RPMI7951 (cell line): Measurements from ENCODE around the gene DNAH9. TPM values are rescaled to one million over a fixed set of nuclear protein-coding genes. Genes with fewer than 3 reads are reported as not detected.
"Not testable (repeated sequence)": the region's sequence is repeated elsewhere in the genome, so short reads cannot be mapped to it uniquely, and the experiment has no call there.

Experiments used
- DNase-seq: peaks from one replicate; pipeline ENCODE4 v3.0.0-alpha.2; 2012; ENCODE audit warnings: low read depth
- total RNA-seq: library from RNA; depleted of rRNA; stranded (reverse); fragments of >200 nt; shearing (Covaris generic); gene quantifications from 2 replicates; pipeline ENCODE4 v1.2.3, GENCODE V29; 2014

DNAH9 gene
- total RNA-seq, 1 experiment from 2014 or later, result under 0.01 TPM

DNA sequence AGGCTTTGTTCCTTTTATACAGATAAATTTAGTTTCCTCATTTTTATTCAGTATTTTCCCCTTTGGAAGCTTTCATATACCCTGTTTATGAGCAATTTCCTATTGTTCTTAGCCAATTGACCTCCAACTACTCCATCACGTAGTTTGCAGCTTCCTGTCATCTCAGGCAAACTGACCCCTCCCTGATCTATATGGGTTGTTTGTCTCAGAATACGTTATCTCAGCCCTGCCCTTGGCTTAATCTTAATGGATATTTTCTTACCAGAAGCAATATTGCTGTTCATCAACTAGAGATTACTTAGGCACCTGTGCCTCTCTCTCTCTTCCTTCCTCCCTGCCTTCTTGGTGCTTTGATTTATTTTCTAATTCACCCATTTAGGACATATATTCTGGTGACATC lies 317.8 kb downstream of the DNAH9 start:
- DNase-seq, result no peak

DNA sequence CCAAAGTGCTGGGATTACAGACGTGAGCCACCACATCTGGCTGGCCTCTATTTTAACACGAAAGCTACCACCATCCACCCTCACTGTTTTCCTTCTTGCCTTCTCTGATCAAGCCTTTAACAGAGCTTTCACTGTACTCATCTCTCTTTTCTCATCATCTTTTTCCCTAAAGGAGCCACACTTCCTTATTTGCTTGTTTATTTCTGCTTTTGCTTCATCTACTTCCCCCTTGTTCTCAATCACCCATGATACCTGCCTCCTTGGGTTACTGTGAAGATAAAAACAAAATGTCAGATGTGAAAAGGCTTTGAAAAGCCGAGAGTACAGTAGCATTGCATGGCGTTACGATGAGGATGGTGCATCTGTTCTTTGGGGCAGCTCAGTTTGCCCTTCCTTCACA lies 319.1 kb downstream of the DNAH9 start:
- DNase-seq, result no peak

DNA sequence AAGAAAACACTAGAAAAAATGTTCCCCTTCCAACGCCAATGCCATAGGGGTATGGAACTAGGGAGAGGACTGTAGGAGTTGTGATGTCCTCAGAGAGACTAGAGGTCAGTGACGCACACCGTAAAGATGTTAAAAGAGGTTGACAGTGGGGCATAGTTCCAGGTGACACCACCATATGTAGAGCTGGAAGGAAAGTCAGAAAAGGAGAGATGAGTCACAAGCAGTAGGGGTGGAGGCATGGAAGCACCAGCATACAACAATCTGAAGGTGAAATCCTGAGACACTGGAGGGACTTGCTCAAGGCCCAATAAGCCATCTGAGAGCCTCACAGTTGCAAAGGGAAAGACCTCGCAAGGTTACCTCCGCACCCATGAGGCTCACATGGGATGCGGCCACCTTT lies 323.0 kb downstream of the DNAH9 start:
- DNase-seq, result no peak

DNA sequence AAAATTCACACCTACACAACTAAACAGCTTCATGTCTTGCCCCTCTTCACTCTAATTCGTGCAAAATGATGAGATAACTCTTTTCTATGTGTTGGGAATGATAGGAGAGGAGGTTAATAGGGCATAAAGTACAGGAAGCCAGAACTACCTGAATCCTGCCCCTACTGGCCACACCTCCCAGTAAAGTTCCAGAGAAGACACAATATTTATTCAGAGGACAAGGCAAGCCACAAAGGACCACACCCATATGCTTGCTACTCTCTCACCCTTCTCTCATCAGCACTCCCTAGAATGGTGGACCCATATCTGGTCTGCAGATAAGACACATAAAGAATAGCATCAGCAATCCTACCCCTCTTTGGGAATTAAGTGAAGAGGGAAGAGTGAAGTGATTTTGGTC lies 324.4 kb downstream of the DNAH9 start:
- no peak for DNase-seq

DNA sequence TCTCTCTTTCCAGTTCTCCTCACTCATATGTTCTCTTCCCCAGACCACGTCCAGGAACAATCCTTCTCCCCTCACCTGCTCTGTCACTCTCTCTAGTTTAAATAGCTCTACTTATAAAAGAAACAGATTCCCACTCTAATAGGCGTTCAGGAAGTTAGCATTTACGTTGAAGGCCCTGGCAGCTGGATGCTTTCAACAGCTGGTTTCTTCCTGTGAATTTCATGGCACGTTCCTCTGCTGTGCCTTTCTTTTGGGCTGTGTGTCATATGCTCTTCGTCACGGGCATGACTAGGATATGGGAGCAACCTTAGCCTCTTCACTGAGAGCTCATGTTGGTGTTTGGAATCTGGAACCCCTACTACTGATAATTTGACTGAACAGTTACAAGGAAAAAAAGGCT lies 325.8 kb downstream of the DNAH9 start:
- DNase-seq, result no peak

DNA sequence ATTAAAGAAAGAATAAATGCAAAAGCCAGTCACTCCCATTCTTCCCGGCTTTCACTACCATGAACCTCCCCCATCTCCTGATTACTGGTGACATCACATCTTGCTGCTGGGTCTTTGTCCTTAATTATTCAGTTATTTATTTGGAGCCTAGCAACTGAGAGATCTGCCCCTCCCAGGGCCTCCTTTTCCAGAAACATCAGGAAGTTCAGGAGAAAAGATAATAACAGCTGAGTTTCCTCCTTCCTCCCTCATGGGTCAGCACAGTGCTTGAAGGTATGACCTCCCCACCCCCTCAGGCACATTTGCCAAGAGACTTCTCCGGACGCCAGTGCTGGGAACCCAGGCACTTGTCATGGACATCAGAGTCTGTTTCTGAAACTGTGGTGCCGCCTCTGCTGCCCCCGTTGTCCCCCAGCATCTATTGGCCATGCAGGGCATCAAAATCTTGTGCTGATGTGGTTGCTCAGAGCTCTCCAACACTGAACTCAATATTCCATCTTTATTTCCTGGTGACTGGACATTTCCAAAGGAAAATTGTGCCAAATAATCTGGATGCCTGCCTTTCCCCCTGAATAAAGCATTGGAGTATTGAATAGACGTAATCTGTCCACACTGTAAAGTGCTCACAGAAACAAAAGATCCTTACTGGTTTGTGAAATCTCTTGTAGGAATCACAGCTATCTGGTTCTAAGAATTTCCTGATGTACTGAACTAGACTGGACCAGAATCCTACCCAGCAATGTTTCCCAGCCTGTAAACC lies 327.2 kb downstream of the DNAH9 start:
- DNase-seq, result no peak

DNA sequence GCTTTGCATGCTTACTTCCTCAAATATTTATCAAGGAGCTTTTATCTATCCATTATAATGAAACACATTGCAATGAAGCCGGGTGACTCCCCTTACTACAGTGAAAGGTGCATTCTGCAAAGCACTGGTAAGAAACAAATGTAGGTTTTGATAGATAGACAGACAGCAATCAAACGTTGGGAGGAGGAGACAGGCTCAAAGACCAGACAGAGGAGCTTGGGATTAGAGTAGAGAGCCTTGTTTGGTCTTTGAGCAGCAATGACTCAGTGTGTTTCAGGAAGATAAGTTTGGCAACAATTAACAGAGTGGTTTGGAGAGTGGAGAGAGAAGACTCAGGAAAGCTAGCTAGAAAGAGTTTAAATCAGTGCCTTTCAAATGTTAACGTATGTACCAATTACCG lies 330.2 kb downstream of the DNAH9 start:
- DNase-seq, result no peak

DNA sequence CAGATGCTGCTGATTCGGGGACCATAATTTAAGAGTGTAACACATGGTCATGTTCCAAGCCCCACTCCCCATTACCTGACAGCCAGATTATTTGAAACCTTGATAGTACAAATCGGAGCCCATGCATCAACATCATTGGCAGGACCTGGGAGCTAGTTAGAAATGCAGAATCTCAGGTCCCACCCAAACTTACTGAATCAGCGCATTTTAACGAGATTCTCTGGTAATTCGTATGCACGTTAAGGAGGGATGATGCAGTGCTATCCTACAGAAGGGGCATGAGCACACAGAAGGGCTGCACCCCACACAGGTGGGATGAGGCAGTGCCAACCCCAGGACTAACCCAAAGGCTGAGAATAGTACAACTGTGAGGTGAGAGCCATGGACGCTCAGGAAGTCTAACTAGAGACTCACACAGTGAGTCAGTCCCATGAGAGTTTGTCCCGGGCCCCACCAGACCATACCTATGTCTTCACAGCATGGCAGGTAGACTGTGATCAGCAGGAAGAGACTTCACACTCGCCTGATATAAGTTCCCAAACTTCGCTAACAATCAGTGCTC lies 334.1 kb downstream of the DNAH9 start:
- DNase-seq, result no peak

DNA sequence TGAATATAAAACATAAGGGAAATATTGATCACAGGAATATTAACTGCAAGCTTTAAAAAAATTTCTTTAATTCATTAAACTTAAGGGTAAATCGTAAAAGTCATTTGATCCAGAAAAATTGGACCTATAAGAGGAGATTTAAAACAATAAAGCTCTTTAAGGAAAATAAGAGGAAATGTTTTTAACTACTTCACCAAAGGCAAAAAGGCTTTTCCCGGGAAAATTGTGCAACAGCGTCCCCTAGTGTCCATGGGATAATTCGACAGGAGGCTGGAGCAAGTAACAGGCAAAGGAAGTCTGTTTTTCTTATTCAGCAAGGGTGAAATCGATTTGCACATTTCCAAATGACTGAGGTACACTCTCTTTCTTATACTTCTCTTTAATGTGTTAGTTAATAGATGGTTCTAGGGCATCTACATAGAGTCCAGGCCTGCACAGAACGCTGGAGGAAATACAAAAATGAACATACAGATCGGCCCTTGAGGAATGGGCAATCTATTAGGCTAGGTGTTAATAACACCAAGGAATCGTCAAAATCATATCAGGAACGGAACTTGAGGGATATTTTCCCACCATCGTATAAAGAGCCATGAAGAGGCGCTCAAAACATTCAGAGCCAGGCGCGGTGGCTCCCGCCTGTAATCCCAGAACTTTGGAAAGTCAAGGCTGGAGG lies 337.6 kb downstream of the DNAH9 start:
- DNase-seq, result peak; percentile 1

DNA sequence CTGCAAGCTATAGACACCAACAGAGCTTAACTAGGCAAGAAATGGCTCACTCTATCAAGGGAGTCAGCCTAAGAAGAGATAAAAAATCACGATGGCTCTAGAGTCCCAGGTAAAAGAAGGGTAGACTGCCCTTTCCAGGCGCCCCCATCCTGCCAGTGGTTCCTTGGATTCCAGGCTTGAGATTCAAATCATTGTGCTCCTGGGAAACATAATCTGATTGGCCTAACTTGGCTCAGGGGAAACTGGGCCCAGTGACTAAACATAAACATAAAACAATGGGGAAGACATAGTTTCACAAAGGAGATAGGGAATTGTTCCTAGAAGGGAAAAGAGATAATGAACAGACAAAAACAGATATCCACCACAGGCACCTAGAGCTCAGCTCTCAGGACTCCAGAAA lies 342.6 kb downstream of the DNAH9 start:
- DNase-seq, result no peak

DNA sequence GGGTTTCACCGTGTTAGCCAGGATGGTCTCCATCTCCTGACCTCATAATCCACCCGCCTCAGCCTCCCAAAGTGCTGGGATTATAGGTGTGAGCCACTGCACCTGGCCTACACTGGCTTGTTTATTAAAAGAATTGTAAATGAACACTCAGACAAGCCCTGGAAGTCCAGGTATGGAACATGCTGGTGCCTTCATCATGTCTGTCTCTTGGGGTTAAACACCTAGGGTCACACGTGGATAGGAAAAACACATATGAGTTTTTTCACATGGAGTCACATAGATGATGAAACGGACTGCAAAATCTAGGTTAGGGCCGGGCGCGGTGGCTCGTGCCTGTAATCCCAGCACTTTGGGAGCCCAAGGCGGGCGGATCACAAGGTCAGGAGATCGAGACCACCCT lies 344.8 kb downstream of the DNAH9 start:
- not testable (repeated sequence) for DNase-seq

DNA sequence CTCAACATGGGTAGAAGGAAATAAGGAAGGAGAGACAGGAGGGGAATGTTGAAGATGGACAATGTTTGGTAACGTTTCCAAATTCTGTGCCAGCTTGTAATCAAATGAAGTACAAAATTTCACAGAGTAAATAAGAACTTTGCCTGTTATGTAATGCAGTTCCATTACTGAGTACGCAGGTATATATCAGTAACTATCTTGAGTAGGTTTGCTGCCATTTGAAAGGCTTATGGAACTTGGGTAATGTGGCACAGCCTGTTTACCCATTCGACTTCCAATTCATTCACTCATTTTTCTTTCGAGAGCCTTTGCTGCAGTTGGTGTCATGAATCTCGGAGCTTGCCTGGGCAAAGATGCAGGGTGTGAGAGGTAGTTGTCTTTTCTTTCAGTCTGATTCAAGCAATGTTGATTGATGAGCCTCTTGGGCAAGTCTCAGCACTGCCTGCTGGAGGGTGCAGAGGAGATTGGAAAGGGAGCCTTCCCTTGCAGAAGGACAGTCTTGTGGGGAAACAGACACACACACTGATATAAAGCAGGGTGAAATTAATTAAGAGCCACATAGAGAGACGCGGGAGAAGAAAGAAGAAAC lies 345.6 kb downstream of the DNAH9 start:
- no peak for DNase-seq

DNA sequence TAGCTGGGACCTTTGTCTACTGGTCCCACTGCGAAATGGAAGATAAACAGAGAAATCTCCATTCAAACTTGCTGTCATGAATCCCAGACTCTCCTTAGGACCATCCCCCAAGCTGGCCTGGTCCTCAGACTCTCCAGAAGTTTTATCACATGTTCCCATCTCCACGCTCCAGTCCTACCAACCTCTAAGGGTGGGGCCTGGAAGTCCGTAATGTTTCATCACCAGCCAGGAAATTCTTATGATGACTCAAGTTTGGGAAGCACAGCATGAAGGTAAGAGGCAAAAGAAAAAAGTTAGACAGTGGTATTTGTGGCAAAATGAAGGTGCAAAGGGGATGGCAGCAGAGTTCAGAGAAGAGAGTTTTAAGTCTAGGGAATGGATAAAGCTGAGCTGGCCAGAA lies 346.3 kb downstream of the DNAH9 start:
- DNase-seq, result no peak

DNA sequence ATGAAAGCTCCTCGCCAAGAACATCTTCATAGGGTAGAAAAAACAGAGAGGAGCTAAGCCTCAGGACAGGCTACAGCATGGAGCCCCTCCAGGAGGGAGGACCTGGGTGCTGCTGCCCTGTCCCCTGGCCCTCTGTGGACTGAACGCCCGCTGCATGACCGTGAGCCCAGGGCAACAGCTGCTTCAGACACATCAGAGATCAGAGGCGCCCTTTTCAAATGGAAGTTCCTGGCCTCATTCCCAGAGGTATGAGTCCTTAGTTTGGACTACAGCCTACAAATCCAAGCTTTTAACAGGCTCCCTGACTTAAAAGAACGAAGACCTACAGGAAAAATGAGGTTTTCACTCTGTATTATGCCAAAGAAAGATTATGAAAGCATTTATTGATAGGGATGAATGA lies 350.5 kb downstream of the DNAH9 start:
- peak; percentile 55 for DNase-seq

DNA sequence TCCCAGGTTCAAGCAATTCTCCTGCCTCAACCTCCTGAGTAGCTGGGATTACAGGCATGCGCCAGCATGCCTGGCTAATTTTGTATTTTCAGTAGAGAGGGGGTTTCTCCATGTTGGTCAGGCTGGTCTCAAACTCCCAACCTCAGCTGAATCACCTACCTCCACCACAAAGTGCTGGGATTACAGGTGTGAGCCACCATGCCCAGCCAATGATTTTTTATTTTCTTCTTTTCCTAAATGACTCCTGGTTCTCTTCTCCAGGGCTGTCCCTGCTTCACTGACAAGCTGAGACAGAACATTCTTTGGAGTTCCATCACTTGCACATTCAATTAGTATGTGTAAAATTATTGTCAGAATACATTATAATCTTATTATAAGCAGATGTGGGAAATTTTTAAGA lies 351.3 kb downstream of the DNAH9 start:
- not testable (repeated sequence) for DNase-seq

DNA sequence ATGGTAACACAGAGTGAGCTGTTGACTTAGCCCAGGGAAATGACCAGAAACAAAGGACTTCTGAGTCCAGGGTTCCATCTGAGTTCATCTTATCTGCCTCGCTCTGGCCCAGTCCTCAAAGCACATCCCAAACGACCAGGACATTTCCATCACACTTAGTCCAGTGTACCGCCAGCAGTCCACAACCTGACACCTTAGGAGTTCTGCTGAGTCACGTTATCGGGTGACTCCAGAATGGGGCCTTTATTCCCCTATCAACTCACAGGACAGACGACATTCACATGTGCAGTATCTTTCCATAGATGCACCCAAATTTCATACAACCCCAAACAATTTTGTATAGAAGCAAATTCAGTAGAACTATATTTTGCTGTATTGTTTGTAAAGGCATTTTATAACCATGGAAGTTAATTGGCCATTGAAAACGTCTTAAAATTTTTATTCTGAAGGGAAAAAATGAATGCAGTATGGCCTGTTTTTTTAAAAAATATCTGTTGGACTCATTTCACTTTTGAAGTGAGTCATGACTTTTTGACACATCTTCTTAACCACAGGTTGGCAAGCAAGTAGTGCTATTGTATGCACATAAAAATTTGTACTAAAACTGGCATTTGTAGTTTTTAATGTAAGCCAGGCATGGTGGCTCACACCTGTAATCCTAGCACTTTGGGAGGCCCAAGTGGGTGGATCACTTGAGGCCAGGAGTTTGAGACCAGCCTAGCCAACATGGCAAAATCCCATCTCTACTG lies 352.7 kb downstream of the DNAH9 start:
- no peak for DNase-seq

DNA sequence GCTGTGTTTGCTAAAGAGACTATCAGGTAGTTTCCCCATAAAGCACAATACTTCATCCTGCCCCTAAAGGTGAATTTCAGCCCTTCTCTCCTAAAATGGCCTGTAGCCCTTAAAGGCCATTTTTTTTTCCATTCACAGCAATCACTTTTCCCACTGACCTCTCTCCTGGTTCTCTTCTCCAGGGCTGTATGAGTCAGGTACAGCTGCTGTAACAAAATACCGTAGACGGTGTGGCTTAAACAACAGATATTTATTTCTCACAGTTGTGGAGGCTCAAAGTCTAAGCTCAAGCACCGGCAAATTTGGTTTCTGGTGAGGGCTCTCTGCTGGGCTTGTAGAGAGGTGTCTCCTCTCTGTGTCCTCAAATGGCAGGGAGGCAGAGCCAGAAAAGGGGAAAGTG lies 354.3 kb downstream of the DNAH9 start:
- no peak for DNase-seq

DNA sequence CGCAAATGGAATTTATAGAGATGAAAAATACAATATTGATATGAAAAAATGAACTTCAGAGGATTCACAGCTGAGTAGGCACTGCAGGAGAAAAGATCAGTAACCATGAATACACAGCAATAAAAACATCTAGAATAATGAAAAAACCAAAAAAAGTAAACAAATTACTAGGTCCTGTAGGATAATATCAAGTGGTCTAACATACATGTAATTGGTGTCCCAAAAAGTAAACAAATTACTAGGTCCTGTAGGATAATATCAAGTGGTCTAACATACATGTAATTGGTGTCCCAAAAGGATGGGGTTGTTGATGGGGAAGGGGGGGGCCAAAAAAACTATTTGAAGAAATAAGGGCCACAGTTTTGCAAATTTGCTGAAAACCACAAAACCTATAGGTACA lies 355.7 kb downstream of the DNAH9 start:
- DNase-seq, result peak; percentile 1

DNA sequence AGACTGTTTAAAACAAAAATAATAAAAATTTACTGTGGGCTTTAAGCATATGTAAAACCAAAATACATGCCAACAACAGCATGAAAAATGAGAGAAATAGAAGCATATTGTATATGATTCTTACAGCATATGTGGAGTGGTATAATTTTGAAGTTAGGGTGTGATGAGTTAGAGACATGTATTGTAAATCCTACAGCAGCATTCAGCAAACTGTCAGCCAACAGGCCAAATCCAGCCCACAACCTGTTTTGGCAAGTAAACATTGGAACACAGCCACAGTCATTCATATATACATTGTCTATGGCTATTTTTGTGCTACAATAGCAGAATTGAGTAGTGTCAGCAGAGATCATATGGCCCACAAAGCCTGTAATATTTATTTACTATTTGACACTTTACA lies 356.7 kb downstream of the DNAH9 start:
- no peak for DNase-seq

DNA sequence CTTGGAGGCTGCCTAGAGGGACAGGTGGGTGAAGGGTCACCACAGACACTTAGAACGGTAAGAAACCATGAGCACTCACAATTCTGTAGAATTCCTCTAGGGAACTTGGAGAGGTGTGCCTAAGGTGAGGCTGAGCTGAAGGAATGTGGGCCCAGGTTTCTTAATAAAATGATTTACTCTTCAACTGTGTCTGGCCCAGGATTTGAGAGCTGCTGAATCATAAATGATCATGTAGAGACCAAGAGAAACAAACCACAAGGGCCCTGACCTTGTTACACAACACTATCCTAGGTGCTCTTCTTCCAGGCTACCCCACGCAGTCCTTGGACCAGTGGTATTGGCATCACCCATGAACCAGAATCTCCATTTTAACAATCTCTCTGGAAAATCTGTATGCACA lies 371.3 kb downstream of the DNAH9 start:
- no peak for DNase-seq

DNA sequence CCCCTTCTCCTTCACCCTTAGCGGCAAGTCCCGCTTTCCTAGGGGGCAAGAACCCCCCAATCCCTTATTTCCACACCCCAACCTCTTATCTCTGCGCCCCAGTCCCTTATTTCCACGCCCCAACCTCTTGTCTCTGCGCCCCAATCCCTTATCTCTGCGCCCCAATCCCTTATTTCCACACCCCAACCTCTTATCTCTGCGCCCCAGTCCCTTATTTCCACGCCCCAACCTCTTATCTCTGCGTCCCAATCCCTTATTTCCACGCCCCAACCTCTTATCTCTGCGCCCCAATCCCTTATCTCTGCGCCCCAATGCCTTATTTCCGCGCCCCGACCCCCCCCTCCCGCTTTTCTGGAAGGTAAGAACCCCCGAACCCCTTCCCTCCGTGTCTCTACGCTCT lies 374.5 kb downstream of the DNAH9 start:
- not testable (repeated sequence) for DNase-seq

DNA sequence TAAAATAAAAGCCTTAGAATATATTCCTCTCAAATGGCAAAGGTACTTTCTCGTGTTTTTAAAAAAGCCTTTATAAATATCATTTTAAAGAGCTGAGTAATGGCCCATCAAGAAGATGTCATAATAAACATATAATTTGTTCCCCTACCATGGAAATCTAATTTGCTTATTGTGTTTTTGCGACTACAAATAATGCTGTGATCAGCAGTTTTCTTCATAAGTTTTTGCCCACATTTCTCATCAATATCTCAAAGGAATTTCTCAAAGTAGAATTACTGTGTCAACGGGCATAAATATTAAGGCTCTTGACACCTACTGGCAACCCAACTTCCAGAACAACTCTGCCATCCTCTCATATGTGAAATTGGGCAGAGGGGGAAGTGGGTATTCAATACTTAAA lies 381.5 kb downstream of the DNAH9 start:
- no peak for DNase-seq
